ENCODE results near the gene DHX57.

DNA sequence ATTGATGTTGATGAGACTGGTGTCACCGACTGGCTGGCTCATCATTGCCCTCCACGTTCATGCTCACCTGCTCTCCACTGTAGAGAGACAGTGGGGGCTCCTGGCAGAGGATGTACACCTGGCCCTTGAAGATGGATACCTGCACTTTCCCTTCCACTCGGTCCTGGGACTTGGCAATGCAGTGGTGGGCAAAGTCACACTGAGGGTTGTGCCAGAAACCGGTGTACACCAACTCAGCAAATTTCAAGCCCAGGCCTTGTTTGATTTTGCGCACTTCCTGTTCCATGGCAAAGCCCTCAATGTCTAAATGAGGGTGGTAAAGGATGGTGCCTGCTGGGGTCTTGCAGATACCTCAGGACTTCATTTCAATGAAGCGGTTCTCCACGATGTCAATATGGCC, 65.2 kb downstream of the DHX57 start:
- no peak for TF ChIP-seq CTCF (conservative IDR thresholded peaks at IDR 0.05)
- TF ChIP-seq ZFX (IDR thresholded peaks at IDR 0.05): no peak
